ENCODE measurements around the gene AUTS2.

AUTS2 gene

GRCh38 chr7:69868921-69869320, 270.6 kb downstream of the AUTS2 start:
- no peak for DNase-seq

- DNase-seq, result no peak
Observed at GRCh38 chr7:69871213-69871885, 273.1 kb downstream of the AUTS2 start.

GRCh38 chr7:69871886-69872569, 273.8 kb downstream of the AUTS2 start:
- no peak for DNase-seq

- DNase-seq, result no peak
Observed at GRCh38 chr7:69873512-69873911, 275.2 kb downstream of the AUTS2 start.

DNA sequence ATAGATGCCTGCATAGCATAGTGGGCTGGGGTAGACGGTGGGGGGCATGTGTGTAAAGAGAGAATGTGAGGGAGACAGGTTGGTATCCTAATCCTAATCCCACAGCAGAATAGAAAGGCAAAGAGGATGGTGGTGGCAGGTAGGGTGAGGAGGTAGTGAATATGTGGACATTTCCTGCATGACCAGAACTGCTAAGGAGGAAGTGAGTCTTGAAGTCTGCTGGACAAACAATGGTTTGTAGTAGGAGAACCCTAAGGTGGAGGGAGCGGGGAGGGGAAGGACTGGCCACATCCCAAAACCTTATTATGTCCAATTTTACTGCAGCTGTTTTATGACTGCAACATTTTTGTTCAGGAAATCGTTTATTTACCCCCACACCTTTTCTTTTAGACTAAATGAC, 279.7 kb downstream of the AUTS2 start:
- DNase-seq, result no peak

- DNase-seq, result no peak
Observed at GRCh38 chr7:69878591-69878990, 280.3 kb downstream of the AUTS2 start.

GRCh38 chr7:69879989-69880388, 281.7 kb downstream of the AUTS2 start:
- no peak for DNase-seq

DNA sequence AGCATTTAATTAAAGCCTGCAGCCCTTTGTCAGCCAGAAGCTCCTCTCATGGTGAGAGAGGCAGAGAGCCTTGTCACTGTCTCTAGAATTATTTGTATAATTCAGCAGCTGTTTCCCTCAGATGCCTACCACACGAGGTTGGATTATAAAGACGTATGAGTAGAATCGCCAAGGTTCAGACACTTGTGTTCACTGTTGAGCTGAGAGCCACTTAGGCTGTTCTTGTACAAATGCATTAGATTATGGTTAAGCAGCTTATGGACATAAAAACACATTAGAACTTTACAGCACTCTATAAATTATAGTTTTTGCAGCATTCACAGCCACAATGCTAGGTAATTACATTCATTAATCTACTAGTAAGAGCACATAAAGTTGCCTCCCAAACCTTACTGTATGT, 282.6 kb downstream of the AUTS2 start:
- no peak for DNase-seq

GRCh38 chr7:69882269-69882668, 284.0 kb downstream of the AUTS2 start:
- no peak for DNase-seq

DNA sequence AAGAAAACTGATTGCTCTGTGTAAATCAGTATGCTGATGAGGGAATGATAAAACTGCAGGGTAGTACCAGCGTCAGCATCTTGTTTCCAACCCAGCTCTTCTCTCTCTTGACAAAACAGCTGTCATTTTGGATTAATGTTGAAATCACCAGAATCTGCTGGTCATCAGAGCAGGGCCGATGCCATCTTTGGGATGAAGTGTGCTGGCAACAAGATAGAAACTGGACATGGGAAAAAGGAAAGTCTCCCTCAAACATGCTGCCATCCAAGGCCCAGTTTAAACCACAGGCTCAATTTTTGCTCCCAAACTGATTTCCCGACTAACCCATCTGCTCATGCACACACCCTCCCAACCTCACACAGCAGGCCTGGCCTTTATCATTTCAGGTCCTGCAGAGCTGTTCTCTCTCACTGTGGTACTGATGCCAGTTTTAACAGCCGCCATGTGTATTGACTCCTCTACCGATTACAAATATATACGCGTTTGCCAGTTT, 285.2 kb downstream of the AUTS2 start:
- DNase-seq, result no peak

DNA sequence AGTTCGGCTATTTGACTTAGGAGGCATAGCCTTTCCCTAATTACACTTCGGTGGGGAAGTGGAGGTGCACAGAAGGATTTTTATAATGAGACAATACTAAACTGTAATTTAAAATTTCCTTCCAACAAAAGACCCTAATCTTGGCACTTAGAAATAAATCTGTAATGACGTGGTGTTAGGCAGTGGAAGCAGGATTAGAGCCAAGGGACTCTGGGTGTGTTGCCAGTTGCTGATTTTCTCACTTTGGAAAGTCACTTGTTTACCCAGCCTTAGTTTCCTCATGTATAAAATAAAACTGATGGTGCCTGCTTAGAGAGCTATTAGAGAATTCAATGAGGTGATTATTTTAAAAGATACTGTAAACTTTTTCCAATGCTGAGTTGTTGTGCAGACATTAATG, 287.2 kb downstream of the AUTS2 start:
- no peak for DNase-seq

DNA sequence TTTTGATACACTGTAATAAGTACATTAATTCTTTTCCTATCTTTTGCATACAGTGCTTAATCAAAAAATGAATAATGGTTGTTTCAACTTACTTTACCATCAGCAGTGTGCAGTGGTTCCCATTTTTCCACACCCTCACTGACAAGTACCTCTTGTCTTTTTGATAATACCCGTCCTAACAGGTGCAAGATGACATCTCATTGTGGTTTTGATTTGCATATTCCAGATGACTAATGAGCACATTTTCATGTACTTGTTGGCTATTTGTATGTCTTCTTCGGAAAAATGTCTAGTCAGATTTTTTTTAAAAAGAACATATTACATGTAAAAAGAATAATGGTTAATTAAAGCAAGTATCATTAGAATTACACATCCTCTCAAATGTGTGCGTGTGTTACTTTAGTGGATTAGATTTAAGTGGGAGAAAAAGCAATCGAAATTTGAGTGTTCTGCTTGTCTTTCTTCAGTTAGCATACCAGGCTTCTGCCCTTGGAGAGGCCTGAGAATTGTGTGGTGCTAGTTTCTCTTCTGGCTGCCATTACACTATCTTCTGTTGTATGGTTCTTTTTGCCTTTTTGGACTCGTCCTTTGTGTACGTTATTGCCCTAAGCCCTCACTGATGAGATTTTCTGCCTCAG, 291.2 kb downstream of the AUTS2 start:
- peak; percentile 3 for DNase-seq

DNA sequence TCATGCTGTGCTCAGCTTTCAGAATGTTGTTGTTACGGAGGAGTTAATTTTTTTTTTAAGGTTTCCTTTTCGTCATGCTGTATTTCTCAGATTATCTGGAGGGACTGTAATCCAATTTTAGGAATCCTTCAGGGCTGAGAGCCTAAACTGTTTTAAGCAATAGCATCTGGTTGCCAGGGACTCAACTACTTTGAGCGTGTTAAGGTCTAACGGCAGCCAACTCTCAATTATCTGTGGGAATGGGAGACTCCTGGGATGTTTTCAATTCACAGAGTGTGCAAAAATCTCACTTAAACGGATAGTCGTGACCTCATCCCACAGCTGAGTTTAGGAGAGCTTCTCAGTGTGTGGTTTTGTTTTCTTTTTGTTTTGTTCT, 291.7 kb downstream of the AUTS2 start:
- DNase-seq, result no peak

GRCh38 chr7:69892790-69893189, 294.5 kb downstream of the AUTS2 start:
- DNase-seq, result no peak

GRCh38 chr7:69893906-69894305, 295.6 kb downstream of the AUTS2 start:
- DNase-seq, result no peak

- DNase-seq, result no peak
Observed at GRCh38 chr7:69895446-69895845, 297.2 kb downstream of the AUTS2 start.

DNA sequence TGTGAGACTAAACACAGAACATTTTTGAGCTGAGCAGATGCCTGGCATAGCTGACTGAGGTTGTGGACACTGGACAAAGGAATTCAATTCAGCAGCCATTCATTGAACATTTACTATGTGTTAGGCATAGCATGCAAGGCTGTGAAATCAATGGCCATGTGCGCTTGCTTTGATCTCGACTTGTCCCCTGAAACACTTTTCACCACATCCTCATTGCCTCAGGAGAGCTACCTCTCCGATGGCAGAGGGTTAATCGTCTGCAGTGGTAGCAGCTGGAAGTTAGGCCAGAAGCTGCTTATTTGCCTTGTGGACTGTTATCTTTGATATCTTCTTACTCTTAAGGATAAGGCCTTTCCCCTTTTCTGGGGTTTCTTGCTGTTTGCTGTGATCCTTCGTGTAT, 297.8 kb downstream of the AUTS2 start:
- DNase-seq, result no peak

DNA sequence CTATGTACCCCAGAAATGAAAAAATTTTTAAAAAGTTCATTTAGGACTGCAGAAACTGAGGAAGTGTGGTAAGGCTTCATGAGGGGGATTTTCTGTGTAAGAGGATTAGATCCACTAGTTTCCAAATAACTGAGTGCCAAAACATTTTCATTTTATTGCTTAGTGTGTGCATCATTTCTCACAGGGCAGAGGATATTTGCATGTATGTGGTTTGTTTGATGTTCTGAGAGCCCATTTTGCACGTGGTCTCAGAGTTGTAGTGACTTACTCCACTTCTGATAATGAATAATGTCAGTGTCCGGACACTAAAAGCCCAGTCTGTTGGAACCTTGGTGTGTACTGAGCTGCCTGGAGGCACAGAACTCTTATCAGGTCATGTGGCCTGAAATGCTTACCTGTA, 299.9 kb downstream of the AUTS2 start:
- DNase-seq, result no peak

DNA sequence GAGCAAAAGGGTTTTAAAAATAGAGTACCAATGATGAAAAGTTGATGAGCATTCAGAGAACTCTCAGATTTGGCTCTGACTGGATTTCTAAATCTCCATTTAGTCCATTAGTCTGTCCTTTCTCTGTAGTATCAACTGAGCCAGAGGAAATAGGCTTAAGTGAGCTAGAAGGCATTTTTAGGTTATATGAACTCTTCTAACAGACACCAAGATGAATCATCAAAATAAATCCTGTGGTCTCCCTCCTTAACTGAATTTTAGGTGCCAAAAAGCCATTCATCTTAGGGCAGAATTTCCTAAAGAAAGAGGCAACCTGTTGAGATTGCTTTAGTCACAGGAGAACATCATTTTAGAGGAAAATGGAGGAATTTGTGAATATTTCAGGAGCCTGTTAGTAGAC, 305.1 kb downstream of the AUTS2 start:
- no peak for DNase-seq

- DNase-seq, result no peak
Observed at GRCh38 chr7:69906283-69906995, 308.2 kb downstream of the AUTS2 start.

- DNase-seq, result no peak
Observed at GRCh38 chr7:69907720-69908119, 309.4 kb downstream of the AUTS2 start.

DNA sequence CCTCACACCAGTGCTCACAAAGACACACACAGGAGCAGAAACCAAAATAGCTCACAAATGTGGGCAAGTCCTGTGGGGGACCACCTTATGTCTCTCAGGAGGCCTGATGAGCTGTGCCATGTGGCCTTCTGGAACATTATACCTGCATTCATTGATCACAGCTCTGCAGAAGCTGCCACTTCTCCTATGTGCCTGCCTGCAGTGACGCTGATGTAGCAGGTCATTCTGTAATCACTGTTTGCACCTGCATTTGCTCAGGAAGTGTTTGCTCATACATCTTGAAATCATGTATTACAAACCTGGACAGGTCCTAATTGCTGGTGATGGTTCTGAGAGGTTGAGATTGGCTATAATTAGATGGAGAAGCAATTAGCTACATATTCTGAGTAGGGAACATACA, 310.2 kb downstream of the AUTS2 start:
- no peak for DNase-seq

GRCh38 chr7:69910150-69910549, 311.9 kb downstream of the AUTS2 start:
- no peak for DNase-seq

GRCh38 chr7:69911337-69911736, 313.1 kb downstream of the AUTS2 start:
- no peak for DNase-seq

All from activated CD4-positive, alpha-beta T cell treated with anti-CD3 and anti-CD28 coated beads, Interleukin-2, amount 50 U/mL, for 16 hours (primary cell).